ENCODE measurements around the gene DAO.

- TF ChIP-seq FOXJ3 (CRISPR knock-in tag; IDR thresholded peaks at IDR 0.05) (no peak), REST (IDR thresholded peaks at IDR 0.05; ENCODE audit: low read depth, low read length) (no peak), SMC3 (IDR thresholded peaks at IDR 0.05; ENCODE audit: low read depth, low read length) (peak; percentile 5; the same call in 1 of the 2 replicates), FOXM1 (IDR thresholded peaks at IDR 0.05; ENCODE audit: low read depth) (no peak), EP300 (IDR thresholded peaks at IDR 0.05; ENCODE audit: borderline replicate concordance in 1 of 2, low read depth in 1 of 2, low read length in 1 of 2) (peak in 1 of 2 experiments; percentile 54; a peak in 1 of 4 replicates), CTCF (IDR thresholded peaks at IDR 0.05) (peak; percentile 44), SIN3A (IDR thresholded peaks at IDR 0.05; ENCODE audit: borderline replicate concordance, low read depth, low read length) (no peak), TEAD4 (IDR thresholded peaks at IDR 0.05; ENCODE audit: borderline replicate concordance, insufficient read depth) (no peak), TCF12 (IDR thresholded peaks at IDR 0.05) (peak; percentile 18; the same call in 1 of the 2 replicates), USF1 (IDR thresholded peaks at IDR 0.05; ENCODE audit: borderline replicate concordance, low read depth) (no peak), CHD2 (IDR thresholded peaks at IDR 0.05; ENCODE audit: low read length, partially characterized antibody) (peak; percentile 4), YY1 (IDR thresholded peaks at IDR 0.05; ENCODE audit: low read depth) (no peak), GABPA (IDR thresholded peaks at IDR 0.05; ENCODE audit: low read depth) (no peak)
Measured at GRCh38 chr12:108850854-108851573, 28.9 kb upstream of the DAO start.
